ENCODE data around the gene SLFN14. TPM values are rescaled to one million over a fixed set of nuclear protein-coding genes. Genes with fewer than 3 reads are reported as not detected.
"Not testable (repeated sequence)": the region's sequence is repeated elsewhere in the genome, so short reads cannot be mapped to it uniquely, and the experiment has no call there.

Gene SLFN14
- total RNA-seq, 1 experiment from 2014 or later: not detected

DNA sequence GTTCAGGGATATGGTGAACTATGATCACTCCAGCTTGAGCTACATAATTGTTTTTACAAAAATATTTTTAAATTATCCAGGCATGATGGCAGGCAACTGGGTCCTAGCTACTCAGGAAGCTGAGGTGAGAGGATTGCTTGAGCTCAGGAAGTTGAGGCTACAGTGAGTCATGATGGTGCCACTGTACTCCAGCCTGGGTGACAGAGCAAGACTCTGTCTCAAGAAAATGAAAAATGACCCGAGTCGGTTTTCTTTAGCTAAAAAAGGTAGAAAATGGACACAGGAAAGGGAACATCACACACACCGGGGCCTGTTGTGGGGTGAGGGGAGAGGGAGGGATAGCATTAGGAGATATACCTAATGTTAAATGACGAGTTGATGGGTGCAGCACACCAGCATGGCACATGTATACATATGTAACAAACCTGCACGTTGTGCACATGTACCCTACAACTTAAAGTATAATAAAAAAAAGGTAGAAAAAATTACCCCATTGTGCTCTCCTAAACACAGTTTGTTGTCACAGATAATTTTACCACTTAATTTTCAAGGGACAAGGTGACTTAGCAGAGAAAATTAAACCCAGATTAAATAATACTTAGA lies 38.9 kb downstream of the SLFN14 start:
- DNase-seq (ENCODE audit: low spot score): not testable (repeated sequence)

DNA sequence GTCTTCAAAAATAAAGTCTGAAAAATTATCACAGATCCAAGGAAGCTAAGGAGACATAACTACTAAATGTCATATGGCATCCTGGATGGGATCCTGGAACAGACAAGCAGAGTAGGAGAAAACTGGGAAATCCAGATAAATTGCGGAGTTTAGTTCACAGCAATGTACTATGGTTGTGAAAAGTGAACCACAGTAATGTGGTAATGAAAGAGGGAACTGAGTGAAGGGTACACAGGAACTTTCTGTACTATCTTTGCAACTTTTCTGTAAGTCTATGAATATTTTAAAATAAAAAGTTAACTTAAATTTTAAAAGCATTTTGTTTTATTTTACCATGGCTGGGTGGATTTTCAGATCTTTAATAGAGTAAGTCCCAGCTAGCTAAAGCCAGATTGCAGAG lies 39.5 kb downstream of the SLFN14 start:
- DNase-seq (ENCODE audit: low spot score): no peak

DNA sequence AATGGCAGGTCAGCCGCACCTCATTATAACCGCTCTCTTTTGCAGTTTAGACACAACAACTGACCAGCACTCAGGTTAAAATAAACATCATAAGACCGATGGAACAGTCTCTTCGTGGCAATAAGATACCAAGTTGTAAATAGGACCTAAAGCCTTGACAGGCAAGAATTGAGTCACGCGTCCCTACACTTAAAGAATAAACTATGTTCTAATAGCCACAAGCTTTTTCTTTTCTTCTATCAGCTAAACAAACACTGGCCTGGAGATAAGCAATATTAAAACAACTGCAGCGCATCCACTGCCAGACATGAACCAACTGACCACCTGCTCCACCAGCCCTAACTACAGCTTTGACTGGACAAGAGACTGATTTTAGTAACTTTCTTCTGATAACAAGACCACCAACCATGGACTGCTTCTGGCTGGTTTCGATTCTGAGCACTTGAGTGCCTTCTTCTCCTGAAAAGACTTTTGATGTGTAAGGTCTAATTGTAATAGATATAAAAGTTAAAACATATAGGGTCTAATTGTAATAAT lies 40.6 kb downstream of the SLFN14 start:
- no peak for DNase-seq (ENCODE audit: low spot score)

DNA sequence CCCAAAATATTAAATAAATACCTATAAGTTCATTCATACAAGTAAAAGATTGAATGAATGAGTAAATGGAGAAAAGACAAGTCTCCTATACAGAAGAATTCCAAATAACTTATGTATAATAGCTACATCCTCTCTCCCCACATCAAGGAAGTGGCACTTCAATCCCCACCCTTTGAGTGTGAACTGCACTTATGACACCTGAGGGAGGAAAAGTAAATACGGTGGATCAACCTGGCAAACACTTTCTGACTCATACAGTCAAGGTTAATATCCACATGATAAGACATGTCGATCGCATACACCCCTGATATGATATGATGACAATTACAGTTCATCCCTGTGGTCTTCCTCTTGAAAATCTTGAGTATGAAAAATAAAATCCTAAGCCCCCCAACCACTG lies 41.2 kb downstream of the SLFN14 start:
- DNase-seq (ENCODE audit: low spot score): no peak

DNA sequence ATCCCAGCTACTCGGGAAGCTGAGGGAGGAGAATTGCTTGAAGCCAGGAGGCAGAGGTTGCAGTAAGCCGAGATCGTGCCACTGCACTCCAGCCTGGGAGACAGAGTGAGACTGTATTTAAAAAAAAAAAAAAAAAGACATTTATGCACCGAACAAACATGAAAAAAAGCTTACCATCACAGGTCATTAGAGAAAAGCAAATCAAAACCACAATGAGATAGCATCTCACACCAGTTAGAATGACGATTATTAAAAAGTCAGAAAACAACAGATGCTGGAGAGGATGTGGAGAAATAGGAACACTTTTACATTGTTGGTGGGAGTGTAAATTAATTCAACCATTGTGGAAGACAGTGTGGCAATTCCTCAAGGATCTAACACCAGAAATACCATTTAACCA lies 42.2 kb downstream of the SLFN14 start:
- not testable (repeated sequence) for DNase-seq (ENCODE audit: low spot score)

DNA sequence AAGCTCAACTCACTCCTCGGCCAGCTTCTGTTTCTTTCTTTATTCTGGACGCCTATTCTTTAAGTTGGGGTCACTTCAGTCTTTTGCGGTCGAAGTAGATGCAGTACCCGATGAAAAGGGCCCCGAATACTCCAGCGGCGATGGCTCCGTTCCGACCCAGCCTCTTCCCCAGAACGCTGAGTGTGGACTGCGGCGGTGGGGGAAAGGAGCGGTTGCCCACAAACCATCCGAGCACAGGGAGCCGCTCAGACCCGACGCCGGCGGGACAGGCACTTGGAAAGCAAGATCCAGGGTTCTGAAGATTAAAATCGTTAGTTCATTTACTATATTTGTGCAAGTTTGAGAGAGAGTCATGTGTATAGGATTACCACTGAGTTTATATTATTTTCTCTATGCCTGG lies 45.6 kb downstream of the SLFN14 start:
- no peak for DNase-seq (ENCODE audit: low spot score)

DNA sequence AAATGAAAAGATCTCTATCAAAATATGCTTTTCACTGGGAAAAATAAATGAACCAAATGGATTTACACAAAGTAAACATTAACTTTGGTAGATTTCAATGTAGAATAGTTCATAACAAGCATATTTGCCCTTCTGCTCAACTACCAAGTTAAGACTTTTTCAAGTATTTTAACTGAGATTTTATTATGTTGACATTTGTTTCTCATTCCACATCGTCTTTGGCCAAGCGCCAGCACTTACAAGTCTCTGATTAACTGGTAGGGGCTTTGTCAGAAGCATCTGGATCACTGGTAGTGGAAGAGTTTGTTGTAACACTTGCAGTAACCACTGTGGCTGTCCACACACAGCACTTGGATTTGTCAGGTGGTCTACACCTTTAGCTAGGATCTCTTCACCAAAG lies 46.1 kb downstream of the SLFN14 start:
- DNase-seq (ENCODE audit: low spot score): no peak

Other genes starting within 250 kb of the SLFN14 start
- gene SLFN11, start 187.2 kb downstream of the SLFN14 start, total RNA-seq (2014; rRNA removed; shearing (Covaris generic)): 37.0 and 47.6 TPM in 2 replicates
- gene SLFN12, start 128.3 kb downstream of the SLFN14 start, total RNA-seq (2014; rRNA removed; shearing (Covaris generic)): 17.4 and 19.8 TPM in 2 replicates
- gene SLFN13, start 112.1 kb downstream of the SLFN14 start, total RNA-seq (2014; rRNA removed; shearing (Covaris generic)): 0.25 and 0.85 TPM in 2 replicates
- gene SLFN12L, start 23.1 kb downstream of the SLFN14 start, total RNA-seq (2014; rRNA removed; shearing (Covaris generic)): 0.06 and 0.31 TPM in 2 replicates
- gene PEX12, start 17.8 kb upstream of the SLFN14 start, total RNA-seq (2014; rRNA removed; shearing (Covaris generic)): 11.1 and 13.7 TPM in 2 replicates
- 40.1 and 57.2 TPM in 2 replicates for gene AP2B1, start 26.5 kb upstream of the SLFN14 start, total RNA-seq (2014; rRNA removed; shearing (Covaris generic))
- 6.2 and 6.4 TPM in 2 replicates for gene RASL10B, start 170.8 kb upstream of the SLFN14 start, total RNA-seq (2014; rRNA removed; shearing (Covaris generic))
- gene GAS2L2, start 192.4 kb upstream of the SLFN14 start, total RNA-seq (2014; rRNA removed; shearing (Covaris generic)): 0.04 TPM in 2 replicates
- not detected in 2 replicates for gene C17orf50, start 200.1 kb upstream of the SLFN14 start, total RNA-seq (2014; rRNA removed; shearing (Covaris generic))
- gene MMP28, start 234.8 kb upstream of the SLFN14 start, total RNA-seq (2014; rRNA removed; shearing (Covaris generic)): 0.68 TPM in 1 of 2 replicates, not detected in the other
- 17.8 and 19.8 TPM in 2 replicates for gene TAF15, start 248.7 kb upstream of the SLFN14 start, total RNA-seq (2014; rRNA removed; shearing (Covaris generic))

All from H4 (cell line).